ENCODE data around the gene PIH1D2.

Gene PIH1D2

GRCh38 chr11:112024773-112025678 lies 48.8 kb downstream of the PIH1D2 start, which contains the start of gene DLAT:
TSS of gene DLAT (plus strand) at chr11:112025408. CDS start at chr11:112025473, 65 bp downstream.
- Histone ChIP-seq H3K4me3 (ENCODE audit: low read depth, low read length, poor library complexity, severe bottlenecking) (peak within 1 kb of the TSS; percentile 84), H3K9me2 (ENCODE audit: low read depth, low read length) (no peaks in the 10 kb centered on the region), H3K9me3 (ENCODE audit: low read length) (no peaks in the 10 kb centered on the region), H3K9ac (ENCODE audit: low read length) (peak within 1 kb of the TSS; percentile 89), H2AFZ (ENCODE audit: low read length) (peak within 1 kb of the TSS; percentile 42), H3K27me3 (ENCODE audit: insufficient read depth, low read length) (no peaks in the 10 kb centered on the region), H3K4me2 (ENCODE audit: low read length) (peak within 1 kb of the TSS; percentile 96), H3K27ac (ENCODE audit: low read depth, low read length, poor library complexity, severe bottlenecking) (peak within 1 kb of the TSS; percentile 91), H3K4me1 (ENCODE audit: insufficient read depth, low read length, severe bottlenecking) (peaks cover 23% of the 10 kb centered on the region), H3K36me3 (ENCODE audit: insufficient read depth, low read length) (peaks cover 30% of the 10 kb centered on the region), H3K79me2 (ENCODE audit: insufficient read depth, low read length) (peaks cover 7% of the 10 kb centered on the region), H4K20me1 (ENCODE audit: insufficient read depth, low read length) (no peaks in the 10 kb centered on the region), H3F3A (ENCODE audit: insufficient read depth, low read length) (no peaks in the 10 kb centered on the region)
- TF ChIP-seq CTCF (IDR thresholded peaks at IDR 0.05; ENCODE audit: low read length) (no peak), EZH2 (IDR thresholded peaks at IDR 0.05; ENCODE audit: borderline replicate concordance, low read length) (no peak)

DNA sequence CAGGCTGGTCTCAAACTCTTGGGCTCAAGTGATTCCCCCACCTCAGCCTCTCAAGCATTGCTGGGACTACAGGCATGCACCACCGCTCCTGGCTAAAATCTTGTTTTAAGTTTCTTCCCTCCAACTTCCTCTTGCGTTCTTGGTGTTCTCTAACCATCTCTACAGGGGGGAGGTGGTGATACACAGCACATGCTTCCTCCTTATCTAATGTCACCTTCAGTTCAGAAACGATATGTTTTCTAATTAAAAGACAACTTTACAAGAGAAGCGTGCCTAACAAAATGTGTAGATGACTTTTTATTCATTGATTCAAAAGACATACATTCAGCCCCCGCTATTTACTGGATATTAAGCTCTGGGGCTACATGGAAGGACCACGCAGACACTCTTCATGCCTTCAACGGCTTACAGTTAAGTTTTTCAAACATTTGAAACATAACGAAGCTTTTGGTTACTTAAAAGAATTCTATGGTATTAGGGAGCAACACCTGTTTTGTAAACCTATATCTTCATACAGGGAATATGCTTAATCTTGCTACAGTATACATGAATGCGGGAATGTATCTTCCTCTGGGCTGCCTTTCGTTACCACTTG lies 49.5 kb downstream of the PIH1D2 start:
- Histone ChIP-seq H3K36me3 (ENCODE audit: insufficient read depth, low read length) (peaks cover 26% of the 10 kb centered on the region), H3K4me2 (ENCODE audit: low read length) (peak overlapping the region; percentile 96), H3K27ac (ENCODE audit: low read depth, low read length, poor library complexity, severe bottlenecking) (peak overlapping the region; percentile 91), H3K4me3 (ENCODE audit: low read depth, low read length, poor library complexity, severe bottlenecking) (peak overlapping the region; percentile 84), H4K20me1 (ENCODE audit: insufficient read depth, low read length) (no peaks in the 10 kb centered on the region), H3K4me1 (ENCODE audit: insufficient read depth, low read length, severe bottlenecking) (peaks cover 23% of the 10 kb centered on the region), H3K9me2 (ENCODE audit: low read depth, low read length) (no peaks in the 10 kb centered on the region), H3K79me2 (ENCODE audit: insufficient read depth, low read length) (peaks cover 7% of the 10 kb centered on the region), H3F3A (ENCODE audit: insufficient read depth, low read length) (no peaks in the 10 kb centered on the region), H3K9me3 (ENCODE audit: low read length) (no peaks in the 10 kb centered on the region), H3K27me3 (ENCODE audit: insufficient read depth, low read length) (no peaks in the 10 kb centered on the region), H3K9ac (ENCODE audit: low read length) (peak overlapping the region; percentile 89), H2AFZ (ENCODE audit: low read length) (peak overlapping the region; percentile 42)
- no peak for TF ChIP-seq EZH2 (IDR thresholded peaks at IDR 0.05; ENCODE audit: borderline replicate concordance, low read length)
- TF ChIP-seq CTCF (IDR thresholded peaks at IDR 0.05; ENCODE audit: low read length) = no peak

DNA sequence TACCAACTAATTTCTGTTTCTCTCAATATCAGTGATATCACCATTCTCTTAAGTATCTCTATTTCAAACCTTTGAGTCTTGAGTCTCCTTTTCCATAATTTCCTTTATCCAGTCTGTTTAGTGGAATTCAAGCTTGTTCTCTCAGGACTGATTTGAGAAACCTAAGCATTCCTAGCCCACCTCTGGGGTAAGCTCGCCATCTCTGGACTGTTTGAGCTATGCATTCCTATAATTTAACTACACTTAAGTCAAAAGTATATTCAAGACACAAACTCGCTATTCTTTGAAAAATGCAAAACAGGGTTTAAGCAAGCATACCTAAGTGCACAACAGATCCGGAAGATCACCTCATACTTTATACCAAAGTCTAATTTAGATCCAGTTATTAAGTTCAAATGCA lies 50.7 kb downstream of the PIH1D2 start:
- H3K79me2 ChIP-seq (ENCODE audit: insufficient read depth, low read length) = peaks cover 7% of the 10 kb centered on the region
- no peaks in the 10 kb centered on the region for H4K20me1 ChIP-seq (ENCODE audit: insufficient read depth, low read length)
- TF ChIP-seq EZH2 (IDR thresholded peaks at IDR 0.05; ENCODE audit: borderline replicate concordance, low read length) (no peak), CTCF (IDR thresholded peaks at IDR 0.05; ENCODE audit: low read length) (peak; percentile 8; the same call in 1 of the 2 replicates)
- peaks cover 20% of the 10 kb centered on the region for H3K36me3 ChIP-seq (ENCODE audit: insufficient read depth, low read length)
- no peak overlapping the region for H3K27ac ChIP-seq (ENCODE audit: low read depth, low read length, poor library complexity, severe bottlenecking)
- no peaks in the 10 kb centered on the region for H3K9me2 ChIP-seq (ENCODE audit: low read depth, low read length)
- H3K9ac ChIP-seq (ENCODE audit: low read length) = no peak overlapping the region
- peak overlapping the region; percentile 96 for H3K4me2 ChIP-seq (ENCODE audit: low read length)
- no peak overlapping the region for H2AFZ ChIP-seq (ENCODE audit: low read length)
- H3K4me3 ChIP-seq (ENCODE audit: low read depth, low read length, poor library complexity, severe bottlenecking) = peak overlapping the region; percentile 84
- no peaks in the 10 kb centered on the region for H3K27me3 ChIP-seq (ENCODE audit: insufficient read depth, low read length)
- no peaks in the 10 kb centered on the region for H3K9me3 ChIP-seq (ENCODE audit: low read length)
- no peaks in the 10 kb centered on the region for H3F3A ChIP-seq (ENCODE audit: insufficient read depth, low read length)
- H3K4me1 ChIP-seq (ENCODE audit: insufficient read depth, low read length, severe bottlenecking) = peaks cover 23% of the 10 kb centered on the region
